AG09319 (cell line): ENCODE measurements around the gene FGFRL1.

Experiments used
- DNase-seq: peaks from one replicate; pipeline ENCODE4 v3.0.0-alpha.2; 2010; ENCODE audit warnings: low read depth; ENCODE audit errors: extremely low read depth
- CTCF ChIP-seq: IDR thresholded peaks from 2 replicates; pipeline ENCODE4 v1.5.1; 2011; ENCODE audit warnings: low read depth, mild to moderate bottlenecking, inconsistent platforms, low read length, moderate library complexity

Gene FGFRL1

GRCh38 chr4:1047976-1048772 is 36.7 kb downstream of the FGFRL1 start:
- DNase-seq: no peak
- no peak for TF ChIP-seq CTCF

GRCh38 chr4:1048773-1049590 is 37.6 kb downstream of the FGFRL1 start:
- TF ChIP-seq CTCF: no peak

GRCh38 chr4:1049591-1049905 is 38.1 kb downstream of the FGFRL1 start:
- DNase-seq: no peak
- TF ChIP-seq CTCF: no peak

More at GRCh38 chr4:1048773-1049590, 37.6 kb downstream of the FGFRL1 start:
- DNase-seq: no peak

GRCh38 chr4:1050486-1051213 is 39.2 kb downstream of the FGFRL1 start:
- peak; percentile 33 for TF ChIP-seq CTCF
- DNase-seq: no peak

GRCh38 chr4:1051472-1051871 is 40.0 kb downstream of the FGFRL1 start:
- TF ChIP-seq CTCF: no peak
- DNase-seq: no peak

- TF ChIP-seq CTCF: no peak
- DNase-seq: no peak
These were observed 40.8 kb downstream of the FGFRL1 start for GRCh38 chr4:1052231-1052671.
